Neural progenitor cell (in vitro differentiated cells): ENCODE results near the gene KDM4E.

Source experiments
- EZH2 ChIP-seq: fragments of 200-600 bp; sonication (generic); IDR thresholded peaks from 2 replicates; pipeline ENCODE4 v1.6.1; 2017; ENCODE audit warnings: antibody characterized with exemption, mild to moderate bottlenecking, moderate library complexity
- TF ChIP-seq, protein P1 (sequence below): fragments of 200-600 bp; sonication (generic); IDR thresholded peaks from 2 replicates; pipeline ENCODE4 v1.5.1; 2017; ENCODE audit warnings: antibody characterized with exemption, mild to moderate bottlenecking

DNA sequence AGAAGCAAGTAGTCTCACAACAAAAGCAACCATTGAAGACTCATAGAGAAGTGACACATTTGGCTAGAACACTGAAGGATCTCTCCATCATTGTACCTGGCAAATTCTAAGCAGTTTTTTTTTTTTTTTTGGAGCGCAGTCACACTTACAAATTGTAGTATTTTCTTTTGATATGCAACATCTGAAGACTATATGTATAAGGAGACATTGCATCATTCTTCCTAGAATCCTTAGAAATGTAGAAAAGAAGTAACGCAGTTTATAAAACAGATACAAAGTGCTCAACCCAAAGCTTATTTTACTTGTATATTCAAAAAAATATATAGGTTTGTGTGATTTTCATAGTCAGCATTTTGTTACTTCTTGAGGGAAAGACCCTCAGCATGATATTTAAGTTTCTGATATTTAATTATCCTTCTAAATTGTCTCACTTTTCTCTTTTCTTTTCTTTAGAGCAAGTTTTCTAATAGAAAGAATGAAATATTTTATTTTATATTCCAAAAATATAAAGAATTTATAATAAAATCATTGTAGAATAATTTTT is 31.6 kb upstream of the KDM4E start:
- TF ChIP-seq, protein P1, sequence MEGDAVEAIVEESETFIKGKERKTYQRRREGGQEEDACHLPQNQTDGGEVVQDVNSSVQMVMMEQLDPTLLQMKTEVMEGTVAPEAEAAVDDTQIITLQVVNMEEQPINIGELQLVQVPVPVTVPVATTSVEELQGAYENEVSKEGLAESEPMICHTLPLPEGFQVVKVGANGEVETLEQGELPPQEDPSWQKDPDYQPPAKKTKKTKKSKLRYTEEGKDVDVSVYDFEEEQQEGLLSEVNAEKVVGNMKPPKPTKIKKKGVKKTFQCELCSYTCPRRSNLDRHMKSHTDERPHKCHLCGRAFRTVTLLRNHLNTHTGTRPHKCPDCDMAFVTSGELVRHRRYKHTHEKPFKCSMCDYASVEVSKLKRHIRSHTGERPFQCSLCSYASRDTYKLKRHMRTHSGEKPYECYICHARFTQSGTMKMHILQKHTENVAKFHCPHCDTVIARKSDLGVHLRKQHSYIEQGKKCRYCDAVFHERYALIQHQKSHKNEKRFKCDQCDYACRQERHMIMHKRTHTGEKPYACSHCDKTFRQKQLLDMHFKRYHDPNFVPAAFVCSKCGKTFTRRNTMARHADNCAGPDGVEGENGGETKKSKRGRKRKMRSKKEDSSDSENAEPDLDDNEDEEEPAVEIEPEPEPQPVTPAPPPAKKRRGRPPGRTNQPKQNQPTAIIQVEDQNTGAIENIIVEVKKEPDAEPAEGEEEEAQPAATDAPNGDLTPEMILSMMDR = no peak
- no peak for TF ChIP-seq EZH2
